HK-2 (cell line): ENCODE data around the gene LPAR2.
A peak's percentile ranks its signal among the peaks of the same experiment; 100 is the strongest.

ENCODE experiments used
- DNase-seq: peaks from one replicate; pipeline ENCODE4 v3.0.0-alpha.2; 2018; ENCODE audit not compliant: unreplicated experiment

Gene LPAR2

GRCh38 chr19:19597809-19598306 lies 30.2 kb downstream of the LPAR2 start:
- DNase-seq, result peak; percentile 44

- no peak for DNase-seq
Observed at GRCh38 chr19:19595171-19595701, 32.8 kb downstream of the LPAR2 start.

DNA sequence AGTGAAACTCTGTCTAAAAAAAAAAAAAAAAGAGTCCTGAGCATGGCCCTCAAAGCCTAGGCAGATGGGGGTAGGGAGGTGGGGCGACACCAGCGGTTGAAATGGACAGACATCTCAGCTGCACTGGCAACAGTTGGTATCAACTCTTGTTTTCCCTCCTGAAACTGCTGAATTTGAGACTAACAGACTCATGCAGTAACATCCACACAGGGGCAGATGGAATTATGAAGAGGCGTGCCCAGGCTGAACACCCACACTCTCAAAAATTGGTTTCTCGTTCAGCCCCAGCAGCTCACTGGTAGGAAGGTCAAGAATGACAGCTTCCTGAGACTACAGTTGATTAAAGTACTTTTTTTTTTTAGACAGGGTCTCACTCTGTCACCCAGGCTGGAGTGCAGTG lies 33.6 kb downstream of the LPAR2 start:
- DNase-seq, result no peak

DNA sequence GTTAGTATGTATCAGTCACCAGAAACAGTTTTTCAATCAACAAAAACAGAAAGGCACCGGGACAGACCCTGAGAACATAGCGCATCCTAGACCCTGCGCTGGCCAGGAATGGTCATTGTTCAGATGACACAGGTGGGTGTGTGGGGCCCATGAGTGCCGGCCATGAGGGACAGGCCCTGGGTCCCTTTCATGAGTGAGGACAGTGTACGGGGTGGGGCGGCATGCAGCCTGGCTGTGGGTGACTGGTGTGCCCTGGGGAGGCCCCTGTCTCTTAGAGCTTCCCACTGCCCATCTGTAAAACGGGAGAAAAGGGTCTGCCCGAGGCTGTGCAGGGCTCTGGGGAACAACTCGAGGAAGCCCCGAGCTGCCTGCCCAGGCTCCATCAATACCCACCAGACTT lies 35.3 kb downstream of the LPAR2 start:
- DNase-seq, result no peak

DNA sequence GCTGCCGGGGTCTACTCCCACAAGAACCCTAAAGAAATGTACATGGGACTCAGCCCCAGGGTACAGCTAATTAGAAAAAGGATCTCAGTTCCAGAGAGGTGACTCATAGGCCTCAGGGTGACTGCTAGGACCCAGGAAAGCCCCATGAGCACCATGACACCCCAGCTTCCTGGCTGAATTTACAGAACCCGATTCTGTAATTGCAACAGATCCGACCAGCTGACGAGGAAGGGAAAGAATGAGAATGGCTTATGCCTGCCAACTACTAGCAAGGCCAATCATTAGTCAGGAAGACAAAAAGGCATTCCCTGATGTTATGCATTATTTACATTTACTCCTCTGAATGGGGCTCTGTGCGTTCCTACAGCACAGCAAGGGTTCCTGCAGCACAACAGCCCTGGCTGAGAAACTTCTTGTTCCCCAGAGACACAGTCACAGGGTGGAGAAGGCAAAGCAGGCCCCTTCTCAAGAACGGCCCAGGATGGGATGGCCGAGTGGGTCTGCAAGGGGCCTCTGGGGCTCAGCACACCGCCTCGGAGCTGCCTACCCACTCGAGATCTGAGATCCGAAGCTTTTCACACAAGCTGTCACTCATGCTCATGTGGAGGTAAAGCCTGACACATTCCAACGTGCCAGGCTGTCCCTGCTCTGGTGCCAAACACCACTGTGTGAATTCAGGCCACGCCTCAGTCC lies 36.7 kb downstream of the LPAR2 start:
- peak; percentile 71 for DNase-seq

GRCh38 chr19:19588546-19588945 lies 39.5 kb downstream of the LPAR2 start:
- DNase-seq, result no peak

DNA sequence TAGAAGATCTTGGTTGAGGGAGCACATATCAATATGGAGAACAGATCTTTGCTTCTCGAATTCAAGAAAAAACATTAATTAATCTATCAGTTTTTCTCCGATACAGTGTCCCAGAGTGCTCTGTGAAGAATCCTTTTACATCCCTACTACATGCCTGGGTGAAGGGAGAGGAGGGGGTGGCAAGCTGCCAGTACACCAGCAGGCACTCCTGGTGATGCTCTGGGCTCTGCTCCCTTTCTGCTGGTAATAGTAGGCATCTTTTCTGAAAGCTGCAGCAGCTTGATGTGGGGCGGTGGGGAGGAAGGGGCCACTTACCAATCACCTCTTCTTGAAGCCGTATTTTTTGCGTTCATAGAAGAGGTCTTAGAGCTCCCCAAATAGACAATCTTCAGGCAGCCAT lies 40.2 kb downstream of the LPAR2 start:
- DNase-seq, result no peak

- DNase-seq, result no peak
Observed at GRCh38 chr19:19584356-19584755, 43.7 kb downstream of the LPAR2 start.

DNA sequence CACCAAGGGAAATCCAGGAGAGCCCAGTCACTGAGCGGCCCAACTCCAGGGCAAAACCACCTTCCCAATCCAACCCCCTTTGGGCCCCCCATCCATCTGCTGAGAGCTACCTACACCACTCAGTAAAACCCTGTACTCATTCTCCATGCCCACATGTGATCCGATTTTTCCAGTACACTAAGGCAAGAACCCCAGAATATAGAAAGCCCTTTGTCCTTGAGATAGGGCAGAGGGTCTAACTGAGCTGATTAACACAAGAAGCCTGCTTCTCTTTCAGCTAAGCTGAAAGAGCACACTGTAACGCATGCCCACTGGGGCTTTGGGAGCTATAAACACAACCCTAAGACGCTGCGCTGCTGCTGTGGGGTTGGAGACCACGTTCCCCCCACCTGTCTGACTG lies 45.5 kb downstream of the LPAR2 start:
- DNase-seq, result no peak

DNA sequence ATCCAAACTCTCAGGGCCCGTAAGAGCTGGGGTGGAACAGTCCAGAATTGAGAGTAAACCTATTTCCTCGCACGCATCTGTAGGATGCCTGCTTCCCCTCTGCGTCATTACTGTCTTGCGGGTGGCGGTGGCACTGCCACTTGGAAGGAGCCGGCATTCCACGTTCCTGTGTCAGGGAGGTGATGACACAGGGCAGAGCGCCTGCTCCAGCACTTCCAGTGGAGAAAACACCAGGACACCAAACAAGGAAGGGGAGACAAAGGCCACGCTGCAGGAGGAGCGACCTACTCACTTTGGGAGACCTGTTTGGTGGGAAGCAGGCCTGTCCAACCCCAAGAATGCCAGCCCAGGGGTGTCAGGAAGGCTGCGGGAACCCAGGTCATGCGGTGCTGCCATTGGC lies 46.6 kb downstream of the LPAR2 start:
- no peak for DNase-seq

- DNase-seq, result no peak
Observed at GRCh38 chr19:19580418-19580817, 47.6 kb downstream of the LPAR2 start.

GRCh38 chr19:19579533-19580361 lies 48.3 kb downstream of the LPAR2 start:
- no peak for DNase-seq

GRCh38 chr19:19578252-19578651 lies 49.8 kb downstream of the LPAR2 start:
- no peak for DNase-seq

DNA sequence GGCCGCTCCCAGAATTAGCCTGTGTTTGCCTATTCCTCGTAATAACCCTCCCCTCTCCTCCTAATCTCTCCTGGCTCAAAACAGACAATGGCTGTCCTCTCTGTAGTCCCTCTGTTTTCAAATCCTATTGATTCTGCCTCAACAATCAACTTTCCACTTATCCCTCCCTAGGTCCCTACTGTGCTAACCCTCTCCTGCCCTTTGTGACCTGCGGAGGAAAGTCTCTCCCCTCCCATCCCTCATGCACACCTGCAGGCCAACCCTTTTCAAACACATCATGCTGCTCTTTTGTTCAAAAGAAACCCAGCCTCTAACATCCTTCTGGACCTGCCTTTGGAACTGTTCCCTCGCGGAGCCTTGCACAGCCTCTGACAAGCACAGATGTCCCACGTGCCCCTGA lies 52.6 kb downstream of the LPAR2 start:
- no peak for DNase-seq
